Measurements from ENCODE around the gene PLXNC1. TPM values are rescaled to one million over a fixed set of nuclear protein-coding genes. Genes with fewer than 3 reads are reported as not detected.
A peak's percentile ranks its signal among the peaks of the same experiment; 100 is the strongest.

Gene PLXNC1
- total RNA-seq, 1 donor from 2014 or later = 3.3 TPM

DNA sequence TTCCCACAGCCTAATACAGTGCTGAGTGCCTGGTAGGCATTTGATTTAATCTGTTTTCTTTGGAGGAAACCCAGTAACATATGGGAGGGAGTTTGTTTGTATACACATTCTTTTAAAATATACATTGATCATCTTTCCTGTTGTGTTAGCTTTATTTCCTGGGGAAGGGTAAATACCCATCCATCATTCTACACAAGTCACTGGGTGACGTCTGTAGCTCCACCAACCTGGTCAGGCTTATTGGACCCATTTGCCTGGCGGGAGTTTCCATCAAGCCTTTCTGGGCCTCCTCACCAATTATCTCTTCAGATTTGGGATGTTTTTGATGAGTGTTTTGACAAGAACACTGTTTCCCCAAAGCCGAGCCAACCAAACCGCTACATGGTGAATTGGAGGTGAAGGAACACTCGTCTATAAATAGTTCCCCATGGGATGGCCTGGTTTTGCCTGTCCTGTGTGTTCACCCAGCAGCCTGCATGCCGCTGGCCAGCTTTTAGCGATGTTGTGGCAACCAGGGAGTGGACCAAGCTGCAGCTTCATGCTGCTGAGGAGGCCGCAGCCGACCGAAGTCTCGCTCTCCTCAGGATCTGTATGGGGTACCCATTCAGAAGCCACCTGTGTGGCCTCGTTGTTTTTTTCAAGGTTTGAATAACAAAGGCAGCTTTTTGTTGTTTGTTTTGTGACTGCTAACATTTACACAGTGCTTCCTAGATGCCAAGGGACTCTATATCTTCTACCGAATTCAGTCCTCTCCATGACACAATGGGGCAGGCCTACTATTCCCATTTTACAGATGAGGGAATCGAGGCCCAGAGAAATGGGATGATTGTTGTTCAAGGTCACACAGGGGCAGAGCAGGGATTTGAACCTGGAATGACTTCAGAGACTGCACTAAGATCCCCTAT, 22.6 kb downstream of the PLXNC1 start:
- ATAC-seq (ENCODE audit: poor library complexity) (peak; percentile 78), DNase-seq (peak; percentile 48)
- intact Hi-C loops (cut with DNase I) = no loop called here

DNA sequence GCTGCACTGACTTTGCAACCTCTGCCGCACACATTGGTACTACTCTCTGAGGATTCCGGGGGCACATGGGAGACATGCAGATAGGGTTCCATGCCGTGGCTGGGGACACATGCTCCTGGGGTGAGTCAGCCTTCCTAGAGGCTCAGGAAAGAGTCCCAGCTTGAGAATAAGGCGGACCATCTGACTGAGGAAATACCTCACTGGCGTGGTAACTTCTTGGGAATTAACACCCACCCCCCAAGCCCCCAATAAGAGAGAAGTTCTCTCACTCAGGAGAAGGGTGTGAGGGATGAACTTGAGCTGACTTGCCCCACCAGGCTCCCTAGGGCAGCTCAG, 23.2 kb downstream of the PLXNC1 start:
- ATAC-seq (ENCODE audit: poor library complexity) (no peak), DNase-seq (no peak)
- intact Hi-C loops (cut with DNase I) = no loop called here

DNA sequence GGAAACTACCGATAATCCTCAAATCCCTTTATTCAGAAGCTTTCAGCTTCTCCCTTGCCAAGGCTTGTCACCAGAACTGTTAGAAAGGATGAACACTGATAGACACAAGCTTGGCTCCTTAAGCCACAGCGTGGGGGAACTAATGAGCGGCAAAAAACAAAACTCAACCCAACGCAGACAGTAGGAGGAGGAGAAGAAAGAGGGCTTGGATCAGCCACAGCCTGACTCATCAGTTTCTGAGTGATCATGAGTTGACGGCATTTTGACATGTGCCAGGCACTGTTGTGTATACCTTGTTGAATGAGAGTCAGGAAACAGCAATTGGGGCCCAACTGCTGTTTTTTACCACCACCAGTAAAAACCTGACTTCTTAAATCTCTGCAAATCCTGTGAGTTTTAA, 23.7 kb downstream of the PLXNC1 start:
- ATAC-seq (ENCODE audit: poor library complexity) (no peak), DNase-seq (no peak)
- intact Hi-C loops (cut with DNase I) = no loop called here

DNA sequence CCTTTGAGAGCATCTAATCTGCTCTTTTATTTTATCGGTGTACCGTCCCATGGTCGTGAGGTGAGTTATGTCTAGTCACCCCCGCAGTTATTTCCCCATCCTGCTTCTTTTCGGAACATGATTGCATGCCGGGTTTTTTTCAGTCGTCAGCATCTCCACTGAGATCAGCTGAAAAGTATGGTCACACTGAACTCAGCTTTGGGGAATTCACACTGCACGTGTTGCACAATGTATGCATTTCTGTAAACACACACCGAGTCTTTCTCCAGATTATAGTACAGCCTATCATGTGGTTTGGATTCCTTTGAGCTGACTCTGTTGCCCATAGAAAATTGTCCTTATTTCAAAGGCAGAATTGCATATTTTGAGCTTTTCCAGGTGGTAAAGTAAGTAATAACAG, 24.6 kb downstream of the PLXNC1 start:
- DNase-seq (no peak), ATAC-seq (ENCODE audit: poor library complexity) (peak; percentile 64)
- intact Hi-C loops (cut with DNase I) = no loop called here

DNA sequence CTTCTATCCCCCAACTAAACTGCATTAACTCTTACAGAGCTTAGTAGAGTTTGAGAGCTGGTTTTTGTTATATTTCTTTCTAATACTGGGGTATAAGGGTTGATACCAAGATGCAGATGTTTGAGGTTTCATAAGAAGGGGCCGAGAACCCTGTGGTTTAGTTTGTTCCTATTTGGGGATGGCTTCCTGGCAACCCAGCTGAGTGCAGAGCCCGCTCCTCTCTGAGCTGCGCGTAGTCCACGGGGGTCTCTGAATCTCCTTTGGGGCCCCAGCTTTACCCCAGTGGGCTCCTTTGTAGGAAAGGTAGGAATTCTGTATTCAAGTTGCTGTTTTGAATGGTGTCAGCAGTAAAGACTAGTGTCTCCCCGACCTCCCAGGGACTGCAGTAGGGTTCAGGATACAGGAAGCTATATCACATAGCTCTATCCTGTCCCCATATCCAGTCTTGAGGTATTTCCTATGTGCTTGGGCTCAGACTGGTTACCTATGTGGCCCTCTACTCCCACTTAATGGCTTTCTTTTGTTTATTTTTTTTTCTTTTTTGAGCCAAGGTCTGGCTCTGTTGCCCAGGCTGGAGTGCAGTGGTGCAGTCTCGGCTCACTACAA, 25.4 kb downstream of the PLXNC1 start:
- ATAC-seq (ENCODE audit: poor library complexity) = peak; percentile 58
- DNase-seq = no peak
- intact Hi-C loops (cut with DNase I) = no loop called here

DNA sequence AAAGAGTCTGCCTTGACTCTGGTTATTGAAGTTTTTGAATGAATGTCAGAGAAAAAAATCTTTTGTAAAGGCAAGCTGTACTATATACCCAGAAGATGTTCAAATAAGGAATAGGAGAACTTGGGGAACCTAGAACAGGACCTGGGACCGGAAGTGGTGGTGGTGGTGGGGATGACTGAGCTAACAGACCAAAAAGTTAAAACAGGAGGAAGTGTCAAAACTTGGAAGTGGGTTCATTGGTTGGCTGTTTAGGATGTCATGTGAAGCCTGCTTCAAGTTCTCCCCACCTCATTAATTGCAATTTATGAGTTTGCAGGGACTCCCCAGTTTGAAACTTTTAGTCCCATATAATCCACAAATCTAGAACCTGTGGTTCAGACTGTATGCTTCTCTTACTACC, 26.2 kb downstream of the PLXNC1 start:
- ATAC-seq (ENCODE audit: poor library complexity) (peak; percentile 47), DNase-seq (peak; percentile 61)
- intact Hi-C loops (cut with DNase I) = no loop called here

DNA sequence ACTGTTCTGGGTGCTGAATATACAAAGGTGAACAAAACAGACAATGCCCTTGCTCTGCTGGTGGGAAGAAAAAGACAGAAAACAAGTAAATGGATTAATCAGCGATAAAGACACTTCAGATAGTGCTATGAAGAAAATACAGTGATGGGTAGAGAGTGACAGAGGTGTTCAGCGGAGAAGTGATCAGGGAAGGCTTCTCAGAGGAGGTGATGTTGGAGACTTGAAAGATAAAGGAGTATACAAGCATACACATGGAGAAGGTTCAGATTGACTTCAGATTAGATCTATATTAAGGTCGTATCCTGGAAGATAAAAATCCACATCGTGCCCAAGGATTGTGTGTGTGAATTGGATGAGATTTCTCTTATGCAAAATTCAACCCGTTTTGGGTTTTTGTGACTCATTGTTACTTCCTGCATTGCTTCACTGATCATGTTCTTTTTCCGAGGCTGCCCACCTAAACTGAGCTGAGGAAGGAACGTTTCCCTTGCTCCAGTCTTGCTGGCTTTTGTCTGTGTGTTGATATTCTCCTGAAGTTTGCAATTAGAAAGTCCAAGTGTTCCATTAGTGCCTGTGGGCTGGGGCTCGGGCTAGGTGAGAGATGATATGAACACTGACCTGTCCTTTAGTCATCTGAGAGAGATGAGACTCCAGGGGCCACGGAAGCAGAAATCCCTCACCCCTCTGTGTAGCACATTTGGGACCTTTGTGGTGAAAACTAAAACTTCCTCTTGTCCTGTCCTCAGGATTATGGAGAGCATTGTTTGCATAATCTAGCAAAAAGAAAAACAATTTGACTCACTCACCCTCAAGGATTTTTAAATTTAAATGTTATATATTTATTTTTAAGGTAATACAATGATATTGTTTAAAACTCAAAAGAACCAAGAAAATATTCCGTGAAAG, 27.6 kb downstream of the PLXNC1 start:
- DNase-seq (no peak), ATAC-seq (ENCODE audit: poor library complexity) (no peak)
- intact Hi-C loops (cut with DNase I) = no loop called here

DNA sequence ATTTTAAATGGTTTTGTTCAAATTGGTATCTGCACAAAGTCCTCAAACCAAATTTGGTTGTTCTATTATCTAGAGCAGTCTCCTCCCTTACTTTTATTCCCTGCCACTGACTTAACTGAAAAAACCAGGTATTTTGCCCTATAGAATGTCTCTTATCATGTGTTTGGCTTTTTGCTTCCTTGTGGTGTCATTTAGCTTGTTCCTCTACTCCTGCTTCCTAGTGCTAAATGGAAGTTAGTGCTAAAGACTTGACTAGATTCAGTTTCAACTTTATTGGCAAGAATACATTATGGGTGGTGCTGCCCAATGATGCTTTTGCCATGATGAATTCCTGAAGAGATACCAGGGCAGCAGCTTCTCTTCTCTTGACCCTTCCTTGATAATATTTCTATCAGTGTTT, 29.7 kb downstream of the PLXNC1 start:
- no peak for ATAC-seq (ENCODE audit: poor library complexity)
- intact Hi-C loops (cut with DNase I) = no loop called here
- no peak for DNase-seq

DNA sequence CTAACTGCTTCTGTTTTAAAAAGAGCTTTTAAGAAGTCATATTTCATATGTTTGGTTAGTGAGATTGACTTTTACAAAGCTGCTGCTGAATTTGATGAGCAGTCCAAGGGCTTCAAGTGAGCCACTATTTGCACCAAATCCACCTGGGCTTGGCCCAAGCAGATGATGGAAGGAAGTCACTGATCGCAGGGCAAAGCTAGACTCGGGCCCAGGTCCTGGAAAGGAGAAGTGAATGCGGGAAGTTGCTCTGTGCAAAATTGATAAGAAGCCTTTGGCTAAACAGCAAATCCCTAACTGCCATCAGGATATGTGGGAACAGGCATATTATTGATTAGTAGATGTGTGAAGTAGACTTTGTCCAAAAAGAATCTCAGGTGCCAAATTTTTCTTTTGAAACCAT, 30.5 kb downstream of the PLXNC1 start:
- no peak for ATAC-seq (ENCODE audit: poor library complexity)
- intact Hi-C loops (cut with DNase I) = no loop called here
- DNase-seq = no peak

DNA sequence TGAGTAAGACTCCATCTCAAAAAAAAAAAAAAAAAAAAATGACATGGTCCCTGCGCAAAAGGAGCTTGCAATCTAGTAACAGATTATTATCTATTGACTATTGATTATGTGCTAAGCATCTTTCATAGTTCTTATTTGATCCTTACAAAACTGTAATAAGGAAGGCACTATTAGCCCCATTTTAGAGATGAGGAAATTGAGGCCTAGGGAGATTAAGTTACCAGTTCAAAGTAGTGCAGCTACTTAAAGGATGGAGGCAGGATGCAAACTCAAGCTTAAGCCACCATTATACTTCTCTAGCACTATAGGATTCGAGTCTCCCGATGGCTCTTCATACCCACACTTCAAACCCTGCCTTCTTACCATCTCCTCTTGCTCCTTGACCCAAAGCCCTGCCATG, 31.3 kb downstream of the PLXNC1 start:
- ATAC-seq (ENCODE audit: poor library complexity) (no peak), DNase-seq (no peak)
- intact Hi-C loops (cut with DNase I) = no loop called here

DNA sequence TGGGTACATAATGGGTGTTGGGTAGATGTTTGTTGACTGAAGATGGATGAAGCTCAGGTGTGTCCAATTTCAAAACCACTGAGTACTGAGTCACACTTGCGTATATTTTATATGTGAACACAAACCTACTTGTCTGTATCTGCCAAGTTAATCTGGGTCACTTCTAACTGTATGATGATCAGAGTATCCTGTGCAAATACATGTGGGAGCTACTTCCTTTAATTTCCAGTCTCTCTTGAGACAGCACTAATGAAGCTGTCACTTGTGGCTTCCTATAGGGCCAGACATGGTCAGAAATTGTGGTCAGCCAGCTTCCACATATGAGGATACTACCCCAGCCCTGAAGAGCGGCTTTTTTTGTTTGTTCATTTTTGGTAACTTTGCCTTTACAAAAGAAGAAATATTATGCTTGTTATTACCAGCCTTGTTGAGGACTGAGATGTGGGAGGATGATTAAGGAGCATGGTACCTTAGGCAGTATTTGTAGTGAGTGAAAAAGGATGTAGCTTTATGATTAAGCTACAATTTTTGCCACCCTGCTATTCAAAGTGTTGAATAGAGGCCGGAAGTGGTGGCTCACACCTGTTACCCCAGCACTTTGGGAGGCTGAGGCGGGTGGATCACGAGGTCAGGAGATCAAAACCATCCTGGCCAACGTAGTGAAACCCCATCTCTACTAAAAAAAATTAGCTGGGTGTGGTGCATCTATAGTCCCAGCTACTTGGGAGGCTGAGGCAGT, 32.4 kb downstream of the PLXNC1 start:
- intact Hi-C loops (cut with DNase I) = no loop called here
- ATAC-seq (ENCODE audit: poor library complexity) = no peak
- DNase-seq = no peak

DNA sequence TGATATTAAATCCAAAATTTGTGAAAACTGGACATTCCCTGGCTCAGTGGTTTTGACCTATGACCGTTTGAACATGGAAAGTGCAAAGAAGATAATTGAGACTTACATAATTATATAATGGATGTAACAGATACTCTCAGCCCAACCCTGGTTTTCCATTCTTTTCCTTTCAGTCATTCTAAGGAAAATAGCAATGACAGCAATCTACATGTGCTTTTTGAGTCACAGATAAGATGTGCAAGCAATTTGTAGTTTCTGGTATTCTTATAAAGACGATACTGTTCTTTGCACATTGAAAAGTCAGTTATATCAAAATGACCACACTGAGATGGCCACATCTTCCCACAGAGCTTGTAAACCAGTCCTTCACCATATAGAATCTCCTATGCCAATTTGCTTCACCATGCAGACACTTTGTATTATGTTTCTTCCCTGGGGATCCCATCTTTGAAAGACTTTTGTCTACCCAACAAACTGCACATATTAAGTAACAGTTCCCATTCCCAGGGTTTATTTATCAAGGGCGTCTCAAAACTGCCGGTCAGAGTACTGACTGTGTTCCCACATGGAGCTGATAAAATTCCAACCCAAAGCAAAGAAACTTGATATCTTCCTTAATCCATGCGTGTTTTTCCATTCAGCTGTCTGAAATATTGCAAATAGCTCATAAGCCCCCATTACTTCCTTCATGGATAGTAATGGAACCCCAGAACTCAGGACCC, 34.8 kb downstream of the PLXNC1 start:
- DNase-seq (no peak), ATAC-seq (ENCODE audit: poor library complexity) (no peak)
- intact Hi-C loops (cut with DNase I) = no loop called here

DNA sequence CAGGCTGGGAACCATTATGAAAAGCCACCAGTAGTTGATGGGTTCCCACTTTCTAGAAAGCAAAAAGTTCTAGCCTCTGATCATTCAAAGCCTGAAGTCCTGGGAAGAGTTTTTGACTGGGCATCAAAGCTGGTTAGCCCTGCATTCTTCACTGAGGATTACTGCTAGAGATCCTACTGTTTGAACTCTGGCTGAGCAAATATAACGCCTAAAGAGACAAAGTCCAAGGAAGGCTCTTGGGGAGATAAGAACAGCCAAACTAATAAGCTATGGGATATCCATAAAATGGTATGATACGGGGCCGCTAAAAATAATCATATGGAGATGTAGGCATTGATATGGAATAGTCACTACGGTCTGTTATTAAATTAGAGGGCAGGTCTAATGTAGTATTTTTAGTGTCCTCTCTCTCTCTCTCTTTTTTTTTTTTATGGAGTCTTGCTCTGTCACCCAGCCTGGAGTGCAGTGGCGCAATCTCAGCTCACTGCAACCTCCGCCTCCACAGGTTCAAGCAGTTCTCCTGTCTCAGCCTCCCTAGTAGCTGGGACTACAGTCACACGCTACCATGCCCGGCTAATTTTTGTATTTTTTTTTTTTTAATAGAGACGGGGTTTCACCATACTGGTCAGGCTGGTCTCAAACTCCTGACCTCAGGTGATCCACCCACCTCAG, 35.5 kb downstream of the PLXNC1 start:
- ATAC-seq (ENCODE audit: poor library complexity) (no peak), DNase-seq (no peak)
- intact Hi-C loops (cut with DNase I) = no loop called here

DNA sequence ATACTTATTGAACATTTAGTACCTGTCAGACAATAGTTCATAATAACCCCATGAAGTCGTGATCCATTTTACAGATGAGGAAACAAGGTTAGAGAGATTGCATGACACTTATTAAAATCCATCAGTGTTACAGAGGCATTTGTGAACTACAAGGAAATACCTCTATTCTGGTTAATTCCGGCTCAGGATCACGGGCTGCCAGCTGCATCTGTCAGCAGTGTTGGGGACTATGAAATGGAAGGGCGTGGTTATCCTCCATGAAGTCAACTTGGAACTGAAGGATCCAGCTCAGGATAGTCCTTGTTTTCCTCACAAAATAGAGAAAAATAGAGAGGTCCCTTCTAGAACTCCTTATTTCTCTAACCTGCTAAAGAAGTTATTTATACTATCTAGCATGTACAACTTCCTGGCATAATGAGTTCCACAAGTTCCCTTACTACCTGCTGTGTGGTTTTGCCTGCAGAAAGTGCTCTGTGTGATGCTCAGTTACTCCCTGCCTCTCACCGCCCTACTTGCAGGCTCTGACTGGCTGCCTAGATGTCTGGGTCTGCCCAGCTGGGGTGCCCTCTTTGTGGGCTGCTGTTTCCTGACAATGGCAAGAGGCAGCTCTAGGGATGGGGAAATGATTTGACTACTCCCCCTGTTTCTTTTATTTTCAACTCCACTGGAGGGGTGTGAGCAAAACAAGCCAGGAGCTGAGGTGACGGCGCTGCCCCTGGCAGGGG, 36.8 kb downstream of the PLXNC1 start:
- intact Hi-C loops (cut with DNase I) = no loop called here
- ATAC-seq (ENCODE audit: poor library complexity) (no peak), DNase-seq (no peak)

DNA sequence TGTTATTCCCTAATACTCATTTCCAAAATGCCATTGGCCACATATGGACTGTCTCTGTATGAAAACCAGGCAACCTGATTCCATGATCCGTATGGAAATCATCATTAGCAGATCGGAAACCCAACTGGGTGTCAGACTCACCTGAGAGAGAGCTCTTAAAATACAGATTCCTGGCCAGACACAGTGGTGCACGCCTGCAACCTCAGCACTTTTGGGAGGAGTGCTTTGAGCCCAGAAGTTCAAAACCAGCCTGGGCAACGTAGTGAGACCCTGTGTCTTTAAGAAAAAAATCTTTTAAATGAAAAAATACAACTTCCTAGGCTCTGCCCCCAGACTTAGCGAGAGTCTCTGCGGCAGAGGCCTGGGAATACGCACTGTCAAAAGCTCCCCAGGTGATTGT, 37.4 kb downstream of the PLXNC1 start:
- intact Hi-C loops (cut with DNase I) = no loop called here
- DNase-seq (no peak), ATAC-seq (ENCODE audit: poor library complexity) (no peak)

DNA sequence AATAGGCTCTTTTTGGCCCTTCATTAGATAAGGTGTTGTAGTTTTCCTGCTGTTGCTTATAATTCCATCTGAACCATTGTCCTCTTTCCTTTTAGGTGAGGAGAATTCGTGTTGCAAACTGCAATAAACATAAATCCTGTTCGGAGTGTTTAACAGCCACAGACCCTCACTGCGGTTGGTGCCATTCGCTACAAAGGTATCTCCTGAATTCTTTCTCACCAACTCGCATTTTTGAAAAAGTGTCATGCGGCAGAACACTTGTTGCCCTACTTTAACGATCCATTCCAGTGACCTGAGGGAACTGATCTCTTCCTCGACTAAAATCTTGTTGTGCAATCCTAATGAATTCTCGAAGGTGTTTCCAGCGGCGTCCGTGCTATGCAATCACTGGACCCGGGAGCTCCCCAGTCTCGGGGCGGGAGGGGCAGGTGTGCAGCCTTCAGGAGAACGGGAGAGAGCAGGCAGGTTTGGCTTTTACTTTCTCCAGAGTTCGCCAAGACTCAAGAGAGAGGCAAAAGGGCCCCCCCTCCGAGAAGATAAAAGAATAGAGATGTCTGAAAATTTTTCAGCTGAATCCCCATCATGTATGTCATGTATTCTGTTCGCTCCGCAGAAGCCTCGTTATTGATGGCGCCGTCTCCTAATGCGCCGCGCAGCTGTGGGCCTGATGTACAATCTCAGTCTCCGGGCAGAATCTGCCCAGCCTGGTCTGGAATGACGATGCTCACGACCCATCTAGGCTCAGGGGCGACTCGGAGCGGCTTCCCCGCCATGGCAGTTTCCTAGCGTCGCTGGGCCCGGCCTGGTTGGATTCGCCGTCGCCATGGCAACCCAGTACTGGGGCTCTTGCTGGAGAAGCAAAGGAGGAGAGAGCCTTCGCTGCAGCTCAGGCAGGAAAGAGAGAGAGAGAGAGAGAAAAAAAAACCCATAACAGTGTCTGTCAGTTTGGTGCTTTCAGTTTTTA, 38.2 kb downstream of the PLXNC1 start:
- DNase-seq (peak; percentile 72), ATAC-seq (ENCODE audit: poor library complexity) (peak; percentile 53)
- intact Hi-C loops (cut with DNase I) = no loop called here

Data from Right ventricle myocardium superior (tissue), 1 donor.